HG03571 (cell line): ENCODE results near the gene SRC.
"Not testable (repeated sequence)": the region's sequence is repeated elsewhere in the genome, so short reads cannot be mapped to it uniquely, and the experiment has no call there.

Experiments used
- ATAC-seq: cut with Tn5 transposase; IDR thresholded peaks from one replicate; pipeline ENCODE4 v1.9.1; 2021; ENCODE audit not compliant: unreplicated experiment

Gene SRC

DNA sequence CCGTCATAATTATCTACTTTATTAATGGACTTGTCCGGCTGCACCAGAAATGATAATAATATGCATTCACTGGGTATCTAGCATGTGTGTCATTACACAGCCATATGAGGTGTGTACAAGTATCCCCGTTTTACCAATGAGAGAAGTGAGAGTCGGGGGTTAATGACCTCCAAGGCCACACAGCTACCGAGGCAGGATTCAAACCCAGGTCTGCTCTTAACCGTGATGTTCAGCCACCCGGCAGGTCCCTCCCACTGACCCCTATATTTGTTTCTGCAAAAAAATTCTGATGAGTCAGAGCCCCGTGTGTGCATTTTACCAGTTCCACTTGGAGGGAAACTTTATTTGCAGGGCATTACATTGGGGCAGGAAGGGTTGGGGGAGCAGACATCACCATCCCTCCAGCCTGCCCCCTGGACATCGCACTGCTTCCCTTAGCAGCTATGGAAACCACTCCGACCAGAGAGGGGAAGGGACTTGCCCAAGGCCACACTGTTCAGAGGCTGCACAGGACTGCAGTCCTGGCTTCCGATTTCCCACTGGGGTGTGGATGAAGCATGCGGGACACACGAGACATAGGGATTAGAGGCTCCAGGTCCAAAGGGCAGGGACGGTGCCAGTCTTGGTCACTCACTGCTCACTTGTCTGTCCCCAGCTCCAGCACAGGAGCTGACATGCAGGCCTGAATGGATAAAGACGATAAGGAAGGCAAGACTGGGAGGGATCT lies 10.1 kb upstream of the SRC start:
- ATAC-seq: no peak

DNA sequence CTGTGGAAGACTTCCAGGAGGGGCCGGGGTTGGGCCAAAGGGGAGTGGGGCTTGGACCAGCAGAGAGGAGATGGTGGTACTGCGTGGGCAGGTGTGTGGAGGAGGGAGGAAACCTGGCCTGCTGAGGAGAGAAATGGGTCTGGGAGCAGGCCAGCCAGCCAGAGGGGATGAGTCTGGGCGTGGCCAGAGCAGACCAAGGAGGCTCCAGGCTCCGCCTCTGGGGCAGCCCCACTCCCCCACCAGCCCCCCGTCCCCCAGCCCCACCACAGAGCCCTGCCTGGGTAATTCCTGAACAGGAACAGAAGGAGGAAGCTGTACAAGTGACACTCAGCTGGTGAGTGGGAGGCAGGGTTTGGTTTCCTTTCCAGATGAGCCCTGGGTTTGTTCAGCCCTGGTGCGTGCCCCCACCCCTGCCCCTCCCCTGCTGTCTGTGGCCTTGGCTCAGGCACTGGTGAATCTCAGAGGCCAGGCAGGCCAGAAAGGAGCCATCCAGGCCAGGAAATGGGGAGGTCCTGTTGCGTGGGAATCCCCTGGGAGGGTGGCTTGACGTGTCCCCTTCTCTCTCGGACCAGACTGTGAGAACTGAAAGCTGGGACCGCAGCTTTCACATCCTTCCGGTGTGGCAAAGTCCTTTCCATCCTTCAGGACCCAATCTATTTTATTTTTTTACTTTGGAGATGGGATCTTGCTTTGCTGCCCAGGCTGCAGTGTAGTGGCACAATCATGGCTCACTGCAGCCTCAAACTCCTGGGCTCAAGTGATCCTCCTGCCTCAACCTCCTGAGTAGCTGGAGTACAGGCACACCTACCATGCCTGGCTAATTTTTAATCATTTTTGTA lies 9.4 kb upstream of the SRC start:
- ATAC-seq: peak; percentile 54

DNA sequence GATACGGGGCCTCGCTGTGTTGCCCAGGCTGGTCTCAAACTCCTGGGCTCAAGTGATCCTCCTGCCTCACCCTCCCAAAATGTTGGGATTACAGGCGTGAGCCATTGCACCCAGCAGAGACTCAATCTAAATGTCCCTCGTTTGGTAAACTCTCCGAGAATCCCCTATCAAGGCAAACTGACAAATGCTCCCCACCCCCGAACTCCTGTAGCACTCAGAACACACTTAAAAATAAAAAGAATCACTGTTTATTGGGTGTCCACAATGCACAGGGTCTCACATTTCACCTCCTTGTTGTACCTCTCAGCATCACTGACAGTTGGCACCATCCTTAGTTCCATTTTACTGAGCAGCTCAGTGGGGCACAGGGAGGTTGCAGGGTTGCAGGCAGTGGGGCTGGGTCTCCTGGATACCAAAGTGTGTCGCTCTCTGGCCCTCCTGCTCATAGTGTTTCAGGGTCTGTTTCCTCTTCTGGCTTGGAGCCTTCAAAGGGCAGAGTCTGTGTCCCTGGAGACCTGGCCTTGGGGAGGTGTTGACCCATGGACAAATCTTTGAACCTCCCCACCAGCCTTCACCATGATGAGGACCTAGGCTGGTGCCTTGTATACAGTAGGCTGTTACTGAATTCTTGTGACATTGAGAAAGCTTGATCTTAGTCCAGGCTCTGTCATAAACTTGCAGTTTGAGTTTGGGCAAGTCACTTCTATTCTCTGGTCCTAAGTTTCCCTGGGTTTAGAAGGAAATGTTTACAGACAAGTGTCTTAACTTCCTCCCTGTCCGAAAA lies 8.5 kb upstream of the SRC start:
- ATAC-seq: peak; percentile 18

- not testable (repeated sequence) for ATAC-seq
Measured at GRCh38 chr20:37338380-37338779, 7.6 kb upstream of the SRC start.

DNA sequence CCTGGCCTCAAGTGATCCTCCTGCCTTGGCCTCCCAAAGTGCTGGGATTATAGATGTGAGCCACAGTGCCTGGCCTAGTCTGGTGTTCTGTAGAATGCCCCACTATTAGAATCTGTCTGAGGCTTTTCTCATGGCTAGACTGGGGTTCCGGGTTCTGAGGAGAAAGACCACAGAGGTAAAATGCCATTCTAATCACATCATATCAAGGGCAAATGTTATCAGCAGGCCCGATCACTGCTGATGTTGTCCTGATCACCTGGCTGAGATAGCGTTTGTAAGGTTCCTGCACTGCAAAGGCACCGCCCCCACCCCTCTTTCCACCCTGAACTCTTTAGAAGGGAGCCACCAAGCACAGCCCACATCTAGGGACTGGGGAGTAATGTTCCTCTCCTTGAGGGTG lies 6.7 kb upstream of the SRC start:
- ATAC-seq: no peak

DNA sequence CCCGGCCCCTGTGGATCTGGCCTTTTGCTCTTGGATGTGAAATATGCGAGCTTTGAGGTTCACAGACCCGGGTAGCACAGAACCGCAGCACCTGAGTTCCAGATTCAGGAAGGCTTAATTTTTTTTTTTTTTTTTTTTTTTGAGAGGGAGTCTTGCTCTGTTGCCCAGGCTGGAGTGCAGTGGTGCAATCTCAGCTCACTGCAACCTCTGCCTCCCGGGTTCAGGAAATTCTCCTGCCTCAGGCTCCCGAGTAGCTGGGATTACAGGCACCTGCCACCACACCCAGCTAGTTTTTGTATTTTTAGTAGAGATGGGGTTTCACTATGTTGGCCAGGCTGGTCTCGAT lies 6.2 kb upstream of the SRC start:
- not testable (repeated sequence) for ATAC-seq

- no peak for ATAC-seq
Measured at GRCh38 chr20:37340998-37341397, 4.9 kb upstream of the SRC start.

- no peak for ATAC-seq
Measured at GRCh38 chr20:37341632-37342031, 4.3 kb upstream of the SRC start.

DNA sequence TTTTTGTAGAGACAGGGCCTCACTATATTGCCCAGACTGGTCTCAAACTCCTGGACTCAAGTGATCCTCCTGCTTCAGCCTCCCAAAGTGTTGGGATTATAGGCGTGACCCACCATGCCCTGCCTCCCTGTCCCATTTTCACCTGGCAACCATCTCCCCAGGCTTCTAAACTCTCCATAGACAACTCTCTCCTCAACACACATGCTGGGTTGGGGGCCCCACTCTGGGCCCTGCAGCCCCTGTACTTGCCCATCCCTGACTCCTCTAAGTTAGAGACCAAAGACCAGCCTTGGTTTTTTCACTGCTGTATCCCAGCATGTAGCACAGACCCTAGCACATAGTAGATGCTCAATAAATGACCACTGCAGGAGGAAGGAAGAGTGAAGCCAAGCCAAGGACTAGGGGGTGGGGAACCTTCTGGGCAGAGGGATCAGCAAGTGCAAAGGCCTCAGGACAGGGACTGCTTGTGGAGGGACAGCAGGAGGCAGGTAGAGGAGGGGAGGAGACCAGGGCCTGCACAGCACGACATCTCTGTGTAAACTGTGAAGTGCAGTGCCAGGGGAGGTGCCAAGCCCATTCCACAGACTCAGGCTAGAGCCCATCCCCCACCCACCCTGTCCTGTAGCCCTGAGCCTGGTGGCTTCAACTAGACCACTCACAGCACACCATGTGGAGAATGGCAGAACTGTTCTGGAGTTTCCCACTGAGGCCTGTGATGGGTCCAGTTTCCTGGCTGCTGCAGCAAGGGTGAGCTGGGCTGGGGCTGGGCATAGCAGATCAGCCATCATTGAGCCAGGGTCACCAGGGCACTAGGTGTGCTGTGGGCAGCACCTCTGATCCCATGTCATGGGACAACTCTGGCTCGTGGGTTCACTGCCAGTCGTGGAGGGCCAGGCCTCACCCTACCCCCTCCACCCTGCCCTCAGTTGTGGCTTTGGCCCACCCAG lies 3.4 kb upstream of the SRC start:
- no peak for ATAC-seq

GRCh38 chr20:37343212-37343993 lies 2.5 kb upstream of the SRC start:
- ATAC-seq: no peak

- no peak for ATAC-seq
Measured at GRCh38 chr20:37343994-37344355, 2.0 kb upstream of the SRC start.

DNA sequence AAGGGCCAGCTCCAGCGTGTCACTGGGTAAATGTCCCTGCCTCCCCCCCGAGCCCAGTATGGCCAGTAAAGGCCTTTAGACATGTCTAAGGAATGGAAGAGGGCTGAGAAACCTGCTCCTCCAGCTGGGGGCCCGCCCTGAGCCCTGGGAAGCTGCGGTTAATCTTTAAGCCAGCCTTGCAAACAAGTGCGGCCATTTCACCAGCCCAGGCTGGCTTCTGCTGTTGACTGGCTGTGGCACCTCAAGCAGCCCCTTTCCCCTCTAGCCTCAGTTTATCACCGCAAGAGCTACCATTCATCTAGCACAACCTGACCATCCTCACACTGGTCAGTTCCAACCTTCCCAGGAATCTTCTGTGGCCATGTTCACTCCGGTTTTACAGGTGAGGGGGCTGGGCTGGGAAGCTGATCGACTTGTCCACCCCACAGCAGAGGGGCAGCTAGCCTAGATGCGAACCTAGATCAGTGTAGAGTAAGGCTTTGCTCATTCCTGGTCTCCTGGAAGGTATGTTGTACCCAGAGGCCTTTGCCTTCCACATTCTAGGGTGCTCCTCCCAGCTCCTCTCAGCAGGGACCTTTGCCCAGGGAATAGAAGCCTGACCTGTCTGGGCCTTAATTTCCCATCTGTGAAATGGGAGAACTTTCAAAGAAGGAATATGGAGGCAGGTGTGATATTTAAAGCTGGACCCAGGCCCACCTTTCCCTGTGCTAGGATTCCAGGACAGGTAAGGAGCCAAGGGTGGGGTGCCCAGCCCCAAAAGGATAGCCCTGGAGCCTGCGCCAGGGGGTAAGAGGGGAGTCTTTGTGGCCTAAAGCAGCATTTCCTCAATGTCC lies 1.2 kb upstream of the SRC start:
- ATAC-seq: no peak

DNA sequence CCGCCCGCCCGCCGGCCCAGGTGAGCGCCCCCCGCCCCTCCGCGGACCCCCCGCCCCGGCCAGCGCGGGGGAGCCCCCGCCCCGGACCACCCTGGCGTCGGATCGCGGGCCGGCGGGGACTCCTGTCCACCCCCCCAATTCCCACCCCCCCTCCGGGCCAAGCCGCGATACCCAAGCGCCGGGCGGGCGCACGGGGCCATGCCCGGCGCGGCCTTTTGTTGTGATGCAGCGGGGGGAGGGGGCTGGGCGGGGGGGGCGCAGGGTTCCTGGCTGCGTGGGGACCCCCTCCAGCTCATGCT lies 245 bp downstream of the SRC start:
- no peak for ATAC-seq

GRCh38 chr20:37346535-37347346 lies 801 bp downstream of the SRC start:
- no peak for ATAC-seq

- no peak for ATAC-seq
Measured at GRCh38 chr20:37347347-37347823, 1.4 kb downstream of the SRC start.

DNA sequence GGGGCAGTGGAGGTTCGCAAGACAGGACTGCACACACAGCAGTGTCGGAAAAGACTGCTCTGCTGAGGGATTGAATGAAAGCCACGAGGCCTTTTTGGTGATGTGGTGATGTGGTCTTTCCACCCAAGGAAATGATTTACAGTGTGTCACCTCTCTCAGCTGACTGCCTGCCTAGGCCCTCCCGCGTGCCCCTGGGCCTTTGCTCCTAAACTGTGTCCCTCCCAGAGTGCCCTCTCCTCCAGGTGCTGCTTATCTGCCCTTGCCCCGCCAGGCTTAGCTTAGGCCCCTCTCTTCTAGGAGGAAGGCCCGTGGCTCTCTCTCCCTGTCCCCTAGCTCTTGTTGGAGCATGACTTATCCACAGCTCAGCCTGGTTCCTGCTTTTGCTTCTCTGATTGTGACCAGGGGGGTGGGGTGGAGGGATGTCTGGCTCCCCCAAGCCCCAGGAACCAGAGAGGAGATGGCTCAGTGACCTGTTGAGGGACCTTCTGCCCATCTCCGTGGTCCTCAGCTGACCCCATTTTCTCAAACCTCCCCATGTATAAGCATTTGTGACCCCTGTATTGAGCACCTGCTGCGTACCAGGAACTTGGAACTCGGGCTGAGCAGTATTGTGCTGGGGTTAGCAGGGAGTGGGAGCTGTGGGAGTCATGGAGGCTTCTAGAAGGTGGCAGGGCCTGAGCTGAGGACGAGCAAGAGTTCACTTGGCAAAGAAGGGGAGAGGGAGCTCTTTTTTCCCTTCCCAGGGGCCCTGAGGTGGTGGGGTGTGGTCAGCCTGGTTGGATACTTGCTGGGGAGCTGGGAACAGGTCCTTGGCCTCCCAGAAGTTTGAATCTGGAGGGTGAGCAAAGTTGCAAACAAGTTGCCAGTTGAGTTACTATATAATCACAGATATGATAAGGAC lies 2.2 kb downstream of the SRC start:
- ATAC-seq: no peak

- no peak for ATAC-seq
Measured at GRCh38 chr20:37348792-37349516, 3.0 kb downstream of the SRC start.
